GM21360 (cell line): ENCODE measurements around the gene DRC3.

Experiments used
- ATAC-seq: cut with Tn5 transposase; IDR thresholded peaks from one replicate; pipeline ENCODE4 v1.9.1; 2021; ENCODE audit warnings: mild to moderate bottlenecking, moderate library complexity; ENCODE audit not compliant: unreplicated experiment

Gene DRC3

DNA sequence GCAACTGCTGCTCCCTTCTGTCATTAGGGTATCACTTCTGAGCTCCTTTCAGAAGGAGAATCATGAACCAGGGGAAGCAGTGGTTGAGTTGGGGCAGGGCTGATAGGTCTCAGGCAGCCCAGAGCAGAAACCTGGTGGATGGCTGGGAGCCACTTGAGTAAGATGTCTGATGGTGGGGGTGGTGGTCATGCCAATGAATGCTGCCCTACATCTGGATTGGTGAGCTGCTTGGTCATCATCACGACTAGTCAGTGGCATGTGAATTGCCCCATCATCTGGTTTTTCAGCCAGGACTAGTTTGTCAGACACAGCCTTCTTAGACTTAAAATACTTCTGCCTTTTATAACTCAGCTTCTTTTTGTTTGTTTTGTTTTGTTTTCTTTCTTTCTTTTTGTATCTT is 69.1 kb downstream of the DRC3 start:
- ATAC-seq = no peak

- ATAC-seq = no peak
These were observed 70.3 kb downstream of the DRC3 start for GRCh38 chr17:18042983-18043382.

DNA sequence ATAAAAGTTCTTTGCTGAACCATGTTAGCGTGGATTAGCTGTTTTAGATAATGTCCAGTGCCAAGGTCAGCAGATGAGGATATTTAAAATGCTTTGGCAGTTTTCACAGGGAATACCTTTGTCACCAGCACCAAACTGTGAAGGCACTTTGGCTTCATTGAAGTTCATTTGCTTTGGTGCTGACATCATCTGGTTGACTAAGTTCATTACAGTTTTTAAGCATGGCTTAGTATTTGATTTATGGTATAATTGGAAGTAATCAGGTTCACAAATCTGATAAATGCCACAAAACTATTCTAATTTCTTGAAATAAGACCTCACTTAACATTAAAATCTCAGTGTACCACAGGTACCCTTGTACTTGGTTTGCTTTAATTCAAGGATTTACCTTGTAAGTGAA is 70.8 kb downstream of the DRC3 start:
- ATAC-seq = no peak

- ATAC-seq = no peak
These were observed 71.9 kb downstream of the DRC3 start for GRCh38 chr17:18044609-18045008.

DNA sequence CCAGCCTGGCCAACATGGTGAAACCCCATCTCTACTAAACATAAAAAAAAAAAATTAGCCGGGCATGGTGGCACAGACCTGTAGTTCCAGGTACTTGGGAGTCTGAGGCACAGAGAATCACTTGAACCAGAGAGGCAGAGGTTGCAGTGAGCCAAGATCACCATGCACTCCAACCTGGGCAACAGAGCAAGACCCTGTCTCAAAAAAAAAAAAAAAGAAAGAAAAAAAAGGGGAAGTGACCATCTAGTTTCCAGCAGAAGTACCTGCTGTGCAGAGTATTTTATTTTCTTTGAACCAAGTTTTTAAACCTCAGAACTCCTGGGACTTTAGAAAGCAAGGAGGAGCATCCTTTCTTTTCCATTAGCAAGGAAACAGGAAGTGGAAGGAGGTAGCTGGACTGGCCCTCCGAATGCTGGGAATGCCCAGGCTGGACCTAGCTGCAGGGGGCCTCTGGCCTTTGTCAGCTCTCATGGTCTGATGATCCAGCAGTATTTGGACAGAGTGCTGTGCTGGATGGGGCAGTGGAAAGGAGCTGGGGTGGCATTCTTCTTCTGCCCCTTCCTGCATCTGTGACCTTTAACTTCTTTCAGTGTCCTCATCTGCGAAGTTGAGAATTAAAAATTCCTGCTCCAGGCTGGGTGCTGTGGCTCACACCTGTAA is 73.2 kb downstream of the DRC3 start:
- ATAC-seq = no peak

- no peak for ATAC-seq
These were observed 82.9 kb downstream of the DRC3 start for GRCh38 chr17:18055597-18055996.

DNA sequence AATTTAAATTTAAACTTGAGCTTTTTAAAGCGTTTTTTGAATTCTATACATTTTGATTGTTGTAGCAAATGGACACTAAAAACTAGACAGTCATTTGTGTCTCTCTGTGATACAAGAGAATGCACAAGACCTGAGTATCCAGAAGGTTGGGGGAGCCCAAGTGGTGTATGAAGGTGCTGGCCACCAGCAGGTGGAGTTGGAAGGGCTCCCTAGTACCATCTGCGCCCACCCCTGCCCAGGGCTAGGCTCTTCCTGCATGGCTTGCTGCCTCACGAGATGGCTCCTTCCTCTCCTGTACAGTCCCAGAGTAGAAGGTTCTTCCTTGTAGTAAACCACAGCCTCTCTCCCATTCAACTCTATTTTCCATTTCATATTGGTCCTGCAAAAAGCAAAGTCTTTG is 83.6 kb downstream of the DRC3 start:
- ATAC-seq = no peak

GRCh38 chr17:18059283-18059682 is 86.6 kb downstream of the DRC3 start:
- ATAC-seq = no peak

GRCh38 chr17:18064053-18064452 is 91.4 kb downstream of the DRC3 start:
- no peak for ATAC-seq

DNA sequence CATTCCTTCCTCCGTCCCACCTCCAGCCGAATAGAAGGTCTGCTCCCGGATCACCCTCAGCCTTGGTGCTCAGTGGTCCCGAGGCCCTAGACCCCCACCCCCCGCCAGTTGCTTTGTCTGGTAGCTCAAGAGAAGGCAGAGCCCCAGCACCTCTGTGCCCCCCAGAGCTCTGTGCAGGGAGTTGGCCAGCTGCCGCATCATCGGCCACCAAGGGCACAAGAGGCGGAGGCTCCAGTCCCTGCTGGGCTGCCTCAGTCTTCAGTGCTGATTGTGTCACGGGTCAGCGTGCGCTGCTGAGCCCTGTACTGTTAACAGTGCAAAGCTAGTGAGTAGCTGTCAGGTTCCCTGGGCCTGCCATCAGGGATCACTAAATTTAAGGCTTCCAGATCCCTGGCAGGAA is 92.9 kb downstream of the DRC3 start:
- no peak for ATAC-seq
